GM23338 (cell line): ENCODE measurements around the gene NIT1. TPM values are rescaled to one million over a fixed set of nuclear protein-coding genes. Genes with fewer than 3 reads are reported as not detected.

Experiments used
- ATAC-seq: fragments of 200-7000 bp; cut with Tn5 transposase; 3 replicates; pipeline ENCODE4 v1.9.1; 2020
- DNase-seq: peaks from one replicate; pipeline ENCODE4 v3.0.0-alpha.2; 2015; ENCODE audit warnings: low spot score
- H2AFZ ChIP-seq: fragments of 200-600 bp; sonication (generic); 2 replicates; pipeline ENCODE4 v1.8.0; 2016; ENCODE audit warnings: antibody characterized with exemption, mild to moderate bottlenecking, moderate library complexity
- H3F3A ChIP-seq: fragments of 200-600 bp; sonication (generic); replicated peaks from 2 replicates; pipeline ENCODE4 v1.8.0; 2017; ENCODE audit warnings: antibody characterized with exemption, mixed run types, low read depth
- H3K27ac ChIP-seq: fragments of 200-600 bp; sonication (generic); 2 replicates; pipeline ENCODE4 v1.6.1; 2016; ENCODE audit warnings: low read depth
- H3K27me3 ChIP-seq: fragments of 200-600 bp; sonication (generic); 2 replicates; pipeline ENCODE4 v1.8.0; 2016; ENCODE audit warnings: mild to moderate bottlenecking, mixed run types, moderate library complexity; ENCODE audit not compliant: insufficient read depth
- H3K36me3 ChIP-seq: fragments of 200-600 bp; sonication (generic); 2 replicates; pipeline ENCODE4 v1.8.0; 2016; ENCODE audit warnings: mild to moderate bottlenecking; ENCODE audit not compliant: insufficient read depth
- H3K4me1 ChIP-seq: fragments of 200-600 bp; sonication (generic); 2 replicates; pipeline ENCODE4 v1.8.0; 2016; ENCODE audit warnings: mild to moderate bottlenecking, moderate library complexity; ENCODE audit not compliant: insufficient read depth
- H3K4me2 ChIP-seq: fragments of 200-600 bp; sonication (generic); 2 replicates; pipeline ENCODE4 v1.7.1; 2017; ENCODE audit warnings: mixed run types
- H3K4me3 ChIP-seq: fragments of 200-600 bp; sonication (generic); 2 replicates; pipeline ENCODE4 v1.6.1; 2016; ENCODE audit warnings: mixed run types
- H3K79me2 ChIP-seq: fragments of 200-600 bp; sonication (generic); replicated peaks from 2 replicates; pipeline ENCODE4 v1.8.0; 2017; ENCODE audit warnings: mild to moderate bottlenecking; ENCODE audit not compliant: insufficient read depth
- H3K9me2 ChIP-seq: fragments of 200-600 bp; sonication (generic); 2 replicates; pipeline ENCODE4 v1.8.0; 2017; ENCODE audit not compliant: insufficient read depth
- H4K20me1 ChIP-seq: fragments of 200-600 bp; sonication (generic); replicated peaks from 2 replicates; pipeline ENCODE4 v1.8.0; 2017; ENCODE audit warnings: mild to moderate bottlenecking; ENCODE audit not compliant: insufficient read depth
- H3K27ac Mint-ChIP-seq: 2 replicates; pipeline ENCODE4 v1.8.0; 2020; ENCODE audit warnings: inconsistent platforms, mild to moderate bottlenecking, moderate library complexity, mixed read lengths
- H3K27me3 Mint-ChIP-seq: 3 replicates; pipeline ENCODE4 v1.8.0; 2022; ENCODE audit warnings: low read depth, mild to moderate bottlenecking, moderate library complexity, mixed read lengths, inconsistent platforms; ENCODE audit not compliant: insufficient read depth, poor library complexity
- H3K36me3 Mint-ChIP-seq: 3 replicates; pipeline ENCODE4 v1.8.0; 2021; ENCODE audit warnings: low read depth, mild to moderate bottlenecking, inconsistent platforms, moderate library complexity, mixed read lengths
- H3K4me1 Mint-ChIP-seq: 3 replicates; pipeline ENCODE4 v1.8.0; 2020; ENCODE audit warnings: mild to moderate bottlenecking, inconsistent platforms, mixed read lengths
- H3K4me3 Mint-ChIP-seq: 3 replicates; pipeline ENCODE4 v1.8.0; 2021; ENCODE audit warnings: moderate library complexity, mild to moderate bottlenecking, inconsistent platforms, mixed read lengths
- H3K9me3 Mint-ChIP-seq: 3 replicates; pipeline ENCODE4 v1.8.0; 2020; ENCODE audit warnings: moderate library complexity, mild to moderate bottlenecking, inconsistent platforms, mixed read lengths
- CREB1 ChIP-seq: fragments of 250-450 bp; sonication (Bioruptor Pico); IDR thresholded peaks from 2 replicates; pipeline ENCODE4 v1.5.0; 2020; ENCODE audit warnings: low read depth, mild to moderate bottlenecking, moderate library complexity
- JUNB ChIP-seq: IDR thresholded peaks from one replicate; pipeline ENCODE4 v1.6.1; 2016; ENCODE audit warnings: antibody characterized with exemption; ENCODE audit not compliant: unreplicated experiment
- NANOG ChIP-seq: IDR thresholded peaks from 2 replicates; pipeline ENCODE4 v1.6.1; 2016; ENCODE audit warnings: antibody characterized with exemption, borderline replicate concordance
- POLR2AphosphoS5 ChIP-seq: IDR thresholded peaks from 2 replicates; pipeline ENCODE4 v1.6.1; 2016; ENCODE audit warnings: antibody characterized with exemption, low read depth
- STAT1 ChIP-seq: IDR thresholded peaks from one replicate; pipeline ENCODE4 v1.6.1; 2016; ENCODE audit warnings: antibody characterized with exemption; ENCODE audit not compliant: unreplicated experiment
- ZNF114 ChIP-seq: fragments of 250-450 bp; sonication (Bioruptor Pico); IDR thresholded peaks from 2 replicates; pipeline ENCODE4 v1.5.0; 2020; ENCODE audit warnings: mild to moderate bottlenecking, moderate library complexity
- ZNF331 ChIP-seq: fragments of 250-450 bp; sonication (Bioruptor Pico); IDR thresholded peaks from 2 replicates; pipeline ENCODE4 v1.5.0; 2020; ENCODE audit warnings: low read depth, mild to moderate bottlenecking, moderate library complexity
- polyA plus RNA-seq: library from polyadenylated mRNA; unstranded; fragments of >200 nt; fragmentation: Nextera tagmentation; extraction: Ambion mirVana; gene quantifications from 2 replicates; pipeline ENCODE4 v1.2.1, GENCODE V29; 2016
- total RNA-seq: library from RNA; depleted of rRNA; stranded (reverse); fragments of >200 nt; shearing (Covaris generic); gene quantifications from 2 replicates; pipeline ENCODE4 v1.2.3, GENCODE V29; 2014
- TF ChIP-seq, protein P1 (sequence below): IDR thresholded peaks from 2 replicates; pipeline ENCODE4 v1.6.1; 2016; ENCODE audit warnings: antibody characterized with exemption
- TF ChIP-seq, protein P2 (sequence below): IDR thresholded peaks from one replicate; pipeline ENCODE4 v1.6.1; 2018; ENCODE audit warnings: antibody characterized with exemption; ENCODE audit not compliant: unreplicated experiment
- TF ChIP-seq, protein P3 (sequence below): fragments of 250-450 bp; sonication (Bioruptor Pico); IDR thresholded peaks from 2 replicates; pipeline ENCODE4 v1.5.0; 2020; ENCODE audit warnings: mild to moderate bottlenecking, moderate library complexity
- TF ChIP-seq, protein P4 (sequence below), 2 experiments: fragments of 200-600 bp in 1 of 2; sonication (generic) in 1 of 2; conservative IDR thresholded peaks; 2 replicates each; pipeline versions ENCODE4 v1.5.1 to v1.6.1; 2016 to 2017; ENCODE audit warnings: antibody characterized with exemption in 2 of 2, low read depth in 2 of 2, mild to moderate bottlenecking in 2 of 2, moderate library complexity in 1 of 2

Gene NIT1
- total and polyA plus RNA-seq, 2 experiments from 2014 or later, result 35.9 to 43.0 TPM

DNA sequence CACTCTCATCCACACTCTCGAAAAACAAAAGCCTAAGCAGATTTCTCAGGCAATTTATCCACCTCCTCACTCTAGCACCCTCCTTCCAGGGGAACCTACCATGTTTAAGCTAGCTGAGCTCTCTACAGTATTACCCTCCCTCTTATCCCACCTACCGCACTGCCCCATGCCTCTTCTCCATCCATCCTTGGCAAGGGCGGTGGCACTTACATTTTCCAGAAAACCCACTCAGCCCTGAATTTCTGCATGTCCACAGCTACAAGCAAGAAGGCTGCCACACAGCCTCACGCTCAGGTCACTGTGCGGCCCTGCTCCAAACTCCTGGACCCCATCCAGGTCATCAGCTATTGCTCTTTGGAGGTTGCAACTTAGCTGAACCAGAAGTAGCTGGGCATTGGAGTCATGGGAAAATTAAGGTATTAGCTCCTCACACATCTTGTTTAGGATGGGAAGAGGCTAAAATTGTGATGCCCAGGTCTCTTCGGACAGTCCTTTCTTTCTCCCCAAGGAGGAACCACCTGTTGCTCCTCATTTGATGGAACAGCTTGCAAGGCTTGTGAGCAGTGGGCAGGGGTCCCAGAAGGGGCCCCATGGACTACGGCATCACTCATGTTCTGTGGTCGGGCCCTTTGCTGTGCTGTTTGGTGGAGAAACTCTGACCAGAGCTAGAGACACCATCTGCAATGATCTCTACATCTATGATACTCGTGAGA is 18.7 kb upstream of the NIT1 start:
- Mint-ChIP-seq H3K27me3 (peaks cover 15% of the 10 kb centered on the region), H3K4me1 (peaks cover 7% of the 10 kb centered on the region; the same call in 1 of the 3 replicates), H3K4me3 (peak overlapping the region; percentile 83), H3K36me3 (peaks cover 18% of the 10 kb centered on the region; the same call in 2 of the 3 replicates), H3K27ac (no peak overlapping the region), H3K9me3 (peaks cover 3% of the 10 kb centered on the region; the same call in 2 of the 3 replicates)
- no peaks in the 10 kb centered on the region for H3K9me2 ChIP-seq
- peak overlapping the region; percentile 100 for H3K4me2 ChIP-seq
- TF ChIP-seq CREB1, result no peak
- TF ChIP-seq, protein P1, sequence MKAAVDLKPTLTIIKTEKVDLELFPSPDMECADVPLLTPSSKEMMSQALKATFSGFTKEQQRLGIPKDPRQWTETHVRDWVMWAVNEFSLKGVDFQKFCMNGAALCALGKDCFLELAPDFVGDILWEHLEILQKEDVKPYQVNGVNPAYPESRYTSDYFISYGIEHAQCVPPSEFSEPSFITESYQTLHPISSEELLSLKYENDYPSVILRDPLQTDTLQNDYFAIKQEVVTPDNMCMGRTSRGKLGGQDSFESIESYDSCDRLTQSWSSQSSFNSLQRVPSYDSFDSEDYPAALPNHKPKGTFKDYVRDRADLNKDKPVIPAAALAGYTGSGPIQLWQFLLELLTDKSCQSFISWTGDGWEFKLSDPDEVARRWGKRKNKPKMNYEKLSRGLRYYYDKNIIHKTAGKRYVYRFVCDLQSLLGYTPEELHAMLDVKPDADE, result no peak
- no peak for TF ChIP-seq NANOG
- TF ChIP-seq, protein P2, sequence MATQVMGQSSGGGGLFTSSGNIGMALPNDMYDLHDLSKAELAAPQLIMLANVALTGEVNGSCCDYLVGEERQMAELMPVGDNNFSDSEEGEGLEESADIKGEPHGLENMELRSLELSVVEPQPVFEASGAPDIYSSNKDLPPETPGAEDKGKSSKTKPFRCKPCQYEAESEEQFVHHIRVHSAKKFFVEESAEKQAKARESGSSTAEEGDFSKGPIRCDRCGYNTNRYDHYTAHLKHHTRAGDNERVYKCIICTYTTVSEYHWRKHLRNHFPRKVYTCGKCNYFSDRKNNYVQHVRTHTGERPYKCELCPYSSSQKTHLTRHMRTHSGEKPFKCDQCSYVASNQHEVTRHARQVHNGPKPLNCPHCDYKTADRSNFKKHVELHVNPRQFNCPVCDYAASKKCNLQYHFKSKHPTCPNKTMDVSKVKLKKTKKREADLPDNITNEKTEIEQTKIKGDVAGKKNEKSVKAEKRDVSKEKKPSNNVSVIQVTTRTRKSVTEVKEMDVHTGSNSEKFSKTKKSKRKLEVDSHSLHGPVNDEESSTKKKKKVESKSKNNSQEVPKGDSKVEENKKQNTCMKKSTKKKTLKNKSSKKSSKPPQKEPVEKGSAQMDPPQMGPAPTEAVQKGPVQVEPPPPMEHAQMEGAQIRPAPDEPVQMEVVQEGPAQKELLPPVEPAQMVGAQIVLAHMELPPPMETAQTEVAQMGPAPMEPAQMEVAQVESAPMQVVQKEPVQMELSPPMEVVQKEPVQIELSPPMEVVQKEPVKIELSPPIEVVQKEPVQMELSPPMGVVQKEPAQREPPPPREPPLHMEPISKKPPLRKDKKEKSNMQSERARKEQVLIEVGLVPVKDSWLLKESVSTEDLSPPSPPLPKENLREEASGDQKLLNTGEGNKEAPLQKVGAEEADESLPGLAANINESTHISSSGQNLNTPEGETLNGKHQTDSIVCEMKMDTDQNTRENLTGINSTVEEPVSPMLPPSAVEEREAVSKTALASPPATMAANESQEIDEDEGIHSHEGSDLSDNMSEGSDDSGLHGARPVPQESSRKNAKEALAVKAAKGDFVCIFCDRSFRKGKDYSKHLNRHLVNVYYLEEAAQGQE, result no peak
- TF ChIP-seq POLR2AphosphoS5, result no peak
- no peak for TF ChIP-seq ZNF331 (CRISPR knock-in tag)
- TF ChIP-seq ZNF114 (CRISPR knock-in tag), result no peak
- TF ChIP-seq, protein P3, sequence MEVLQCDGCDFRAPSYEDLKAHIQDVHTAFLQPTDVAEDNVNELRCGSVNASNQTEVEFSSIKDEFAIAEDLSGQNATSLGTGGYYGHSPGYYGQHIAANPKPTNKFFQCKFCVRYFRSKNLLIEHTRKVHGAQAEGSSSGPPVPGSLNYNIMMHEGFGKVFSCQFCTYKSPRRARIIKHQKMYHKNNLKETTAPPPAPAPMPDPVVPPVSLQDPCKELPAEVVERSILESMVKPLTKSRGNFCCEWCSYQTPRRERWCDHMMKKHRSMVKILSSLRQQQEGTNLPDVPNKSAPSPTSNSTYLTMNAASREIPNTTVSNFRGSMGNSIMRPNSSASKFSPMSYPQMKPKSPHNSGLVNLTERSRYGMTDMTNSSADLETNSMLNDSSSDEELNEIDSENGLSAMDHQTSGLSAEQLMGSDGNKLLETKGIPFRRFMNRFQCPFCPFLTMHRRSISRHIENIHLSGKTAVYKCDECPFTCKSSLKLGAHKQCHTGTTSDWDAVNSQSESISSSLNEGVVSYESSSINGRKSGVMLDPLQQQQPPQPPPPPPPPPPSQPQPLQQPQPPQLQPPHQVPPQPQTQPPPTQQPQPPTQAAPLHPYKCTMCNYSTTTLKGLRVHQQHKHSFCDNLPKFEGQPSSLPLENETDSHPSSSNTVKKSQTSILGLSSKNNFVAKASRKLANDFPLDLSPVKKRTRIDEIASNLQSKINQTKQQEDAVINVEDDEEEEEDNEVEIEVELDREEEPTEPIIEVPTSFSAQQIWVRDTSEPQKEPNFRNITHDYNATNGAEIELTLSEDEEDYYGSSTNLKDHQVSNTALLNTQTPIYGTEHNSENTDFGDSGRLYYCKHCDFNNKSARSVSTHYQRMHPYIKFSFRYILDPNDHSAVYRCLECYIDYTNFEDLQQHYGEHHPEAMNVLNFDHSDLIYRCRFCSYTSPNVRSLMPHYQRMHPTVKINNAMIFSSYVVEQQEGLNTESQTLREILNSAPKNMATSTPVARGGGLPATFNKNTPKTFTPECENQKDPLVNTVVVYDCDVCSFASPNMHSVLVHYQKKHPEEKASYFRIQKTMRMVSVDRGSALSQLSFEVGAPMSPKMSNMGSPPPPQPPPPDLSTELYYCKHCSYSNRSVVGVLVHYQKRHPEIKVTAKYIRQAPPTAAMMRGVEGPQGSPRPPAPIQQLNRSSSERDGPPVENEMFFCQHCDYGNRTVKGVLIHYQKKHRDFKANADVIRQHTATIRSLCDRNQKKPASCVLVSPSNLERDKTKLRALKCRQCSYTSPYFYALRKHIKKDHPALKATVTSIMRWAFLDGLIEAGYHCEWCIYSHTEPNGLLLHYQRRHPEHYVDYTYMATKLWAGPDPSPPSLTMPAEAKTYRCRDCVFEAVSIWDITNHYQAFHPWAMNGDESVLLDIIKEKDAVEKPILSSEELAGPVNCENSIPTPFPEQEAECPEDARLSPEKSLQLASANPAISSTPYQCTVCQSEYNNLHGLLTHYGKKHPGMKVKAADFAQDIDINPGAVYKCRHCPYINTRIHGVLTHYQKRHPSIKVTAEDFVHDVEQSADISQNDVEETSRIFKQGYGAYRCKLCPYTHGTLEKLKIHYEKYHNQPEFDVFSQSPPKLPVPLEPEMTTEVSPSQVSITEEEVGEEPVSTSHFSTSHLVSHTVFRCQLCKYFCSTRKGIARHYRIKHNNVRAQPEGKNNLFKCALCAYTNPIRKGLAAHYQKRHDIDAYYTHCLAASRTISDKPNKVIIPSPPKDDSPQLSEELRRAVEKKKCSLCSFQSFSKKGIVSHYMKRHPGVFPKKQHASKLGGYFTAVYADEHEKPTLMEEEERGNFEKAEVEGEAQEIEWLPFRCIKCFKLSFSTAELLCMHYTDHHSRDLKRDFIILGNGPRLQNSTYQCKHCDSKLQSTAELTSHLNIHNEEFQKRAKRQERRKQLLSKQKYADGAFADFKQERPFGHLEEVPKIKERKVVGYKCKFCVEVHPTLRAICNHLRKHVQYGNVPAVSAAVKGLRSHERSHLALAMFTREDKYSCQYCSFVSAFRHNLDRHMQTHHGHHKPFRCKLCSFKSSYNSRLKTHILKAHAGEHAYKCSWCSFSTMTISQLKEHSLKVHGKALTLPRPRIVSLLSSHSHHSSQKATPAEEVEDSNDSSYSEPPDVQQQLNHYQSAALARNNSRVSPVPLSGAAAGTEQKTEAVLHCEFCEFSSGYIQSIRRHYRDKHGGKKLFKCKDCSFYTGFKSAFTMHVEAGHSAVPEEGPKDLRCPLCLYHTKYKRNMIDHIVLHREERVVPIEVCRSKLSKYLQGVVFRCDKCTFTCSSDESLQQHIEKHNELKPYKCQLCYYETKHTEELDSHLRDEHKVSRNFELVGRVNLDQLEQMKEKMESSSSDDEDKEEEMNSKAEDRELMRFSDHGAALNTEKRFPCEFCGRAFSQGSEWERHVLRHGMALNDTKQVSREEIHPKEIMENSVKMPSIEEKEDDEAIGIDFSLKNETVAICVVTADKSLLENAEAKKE (CRISPR knock-in tag), result no peak
- TF ChIP-seq STAT1, result no peak
- TF ChIP-seq, protein P4, sequence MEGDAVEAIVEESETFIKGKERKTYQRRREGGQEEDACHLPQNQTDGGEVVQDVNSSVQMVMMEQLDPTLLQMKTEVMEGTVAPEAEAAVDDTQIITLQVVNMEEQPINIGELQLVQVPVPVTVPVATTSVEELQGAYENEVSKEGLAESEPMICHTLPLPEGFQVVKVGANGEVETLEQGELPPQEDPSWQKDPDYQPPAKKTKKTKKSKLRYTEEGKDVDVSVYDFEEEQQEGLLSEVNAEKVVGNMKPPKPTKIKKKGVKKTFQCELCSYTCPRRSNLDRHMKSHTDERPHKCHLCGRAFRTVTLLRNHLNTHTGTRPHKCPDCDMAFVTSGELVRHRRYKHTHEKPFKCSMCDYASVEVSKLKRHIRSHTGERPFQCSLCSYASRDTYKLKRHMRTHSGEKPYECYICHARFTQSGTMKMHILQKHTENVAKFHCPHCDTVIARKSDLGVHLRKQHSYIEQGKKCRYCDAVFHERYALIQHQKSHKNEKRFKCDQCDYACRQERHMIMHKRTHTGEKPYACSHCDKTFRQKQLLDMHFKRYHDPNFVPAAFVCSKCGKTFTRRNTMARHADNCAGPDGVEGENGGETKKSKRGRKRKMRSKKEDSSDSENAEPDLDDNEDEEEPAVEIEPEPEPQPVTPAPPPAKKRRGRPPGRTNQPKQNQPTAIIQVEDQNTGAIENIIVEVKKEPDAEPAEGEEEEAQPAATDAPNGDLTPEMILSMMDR (conservative IDR thresholded peaks at IDR 0.05; ENCODE audit: low read depth in 2 of 2), result no peak
- TF ChIP-seq JUNB, result no peak
- no peaks in the 10 kb centered on the region; the same call in 1 of the 2 replicates for H3K4me1 ChIP-seq
- H3K36me3 ChIP-seq, result no peaks in the 10 kb centered on the region; the same call in 1 of the 2 replicates
- H3F3A ChIP-seq, result peaks cover 16% of the 10 kb centered on the region
- ATAC-seq (peak; percentile 5; the same call in 2 of the 3 replicates), DNase-seq (peak; percentile 20)
- H3K27ac ChIP-seq, result no peak overlapping the region
- H4K20me1 ChIP-seq, result no peaks in the 10 kb centered on the region
- H3K4me3 ChIP-seq, result peak overlapping the region; percentile 89
- peaks cover under 1% of the 10 kb centered on the region; the same call in 1 of the 2 replicates for H3K79me2 ChIP-seq
- no peaks in the 10 kb centered on the region for H3K27me3 ChIP-seq
- H2AFZ ChIP-seq, result peak overlapping the region; percentile 99; the same call in 1 of the 2 replicates
